Peyer's patch (tissue), 4 donors: Measurements from ENCODE around the gene GSAP. TPM values are rescaled to one million over a fixed set of nuclear protein-coding genes. Genes with fewer than 3 reads are reported as not detected.

Experiments used
- DNase-seq, 3 donors: peaks; one replicate each; pipeline ENCODE4 v3.0.0-alpha.2; 2017 to 2019
- H3K27ac ChIP-seq, 4 donors: fragments of 200-600 bp; sonication (generic); one replicate each; pipeline ENCODE4 v1.5.1; 2016 to 2019
- H3K27me3 ChIP-seq, 2 donors: fragments of 200-600 bp; sonication (generic); one replicate each; pipeline ENCODE4 v1.5.1; 2019
- H3K36me3 ChIP-seq, 3 donors: fragments of 200-600 bp; sonication (generic); one replicate each; pipeline ENCODE4 v1.5.1; 2016 to 2019
- H3K4me1 ChIP-seq, 4 donors: fragments of 200-600 bp; sonication (generic); one replicate each; pipeline ENCODE4 v1.5.1; 2016 to 2019
- H3K4me3 ChIP-seq, 4 donors: fragments of 200-600 bp; sonication (generic); 1 replicate in 3 of 4; 2 replicates in 1 of 4; pipeline ENCODE4 v1.5.1; 2016 to 2019; ENCODE audit warnings: mild to moderate bottlenecking in 1 of 4
- H3K9me3 ChIP-seq, 4 donors: fragments of 200-600 bp; sonication (generic); one replicate each; pipeline ENCODE4 v1.5.1; 2016 to 2019; ENCODE audit warnings: mild to moderate bottlenecking in 1 of 4
- POLR2A ChIP-seq, 2 donors: fragments of 450-650 bp; IDR thresholded peaks; one replicate each; pipeline ENCODE4 v1.5.1; 2017; ENCODE audit warnings: antibody characterized with exemption in 2 of 2, mild to moderate bottlenecking in 2 of 2, moderate library complexity in 2 of 2
- total RNA-seq, 4 donors: library from RNA; depleted of rRNA; stranded (reverse); fragments of >200 nt; gene quantifications; one replicate each; pipeline ENCODE4 v1.1.0, GENCODE V29; 2016
- TF ChIP-seq, protein P1 (sequence below), 6 experiments: fragments of 450-650 bp in 4 of 6; fragments of 200-600 bp in 2 of 6; sonication (generic) in 1 of 6; IDR thresholded peaks; one replicate each; pipeline ENCODE4 v1.5.1; 2017 to 2019; ENCODE audit warnings: antibody characterized with exemption in 6 of 6, mild to moderate bottlenecking in 3 of 6, moderate library complexity in 1 of 6

The GSAP gene
- total RNA-seq, 4 donors from 2014 or later = 6.8 to 70.1 (median 28.7) TPM

DNA sequence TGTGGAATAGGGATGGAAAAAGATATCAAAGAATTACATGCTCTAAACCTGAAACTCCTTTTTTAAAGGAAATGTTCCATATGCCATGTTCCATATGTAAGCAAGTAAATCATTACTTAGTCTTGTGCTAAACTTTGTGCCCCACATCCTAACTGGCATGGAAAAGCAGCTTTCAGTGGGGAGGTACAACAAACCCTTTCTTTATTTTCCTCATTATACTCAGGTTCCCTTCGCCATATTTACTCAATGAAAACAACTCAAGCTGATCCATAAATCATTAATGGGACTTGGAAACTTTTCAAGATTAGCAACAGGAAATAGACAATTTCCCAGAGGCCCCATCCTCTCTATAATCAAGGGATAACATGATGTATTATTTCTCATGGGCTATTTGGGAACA is 56.0 kb downstream of the GSAP start:
- Histone ChIP-seq H3K36me3 (no peaks in the 10 kb centered on the region), H3K27ac (no peak overlapping the region), H3K4me1 (peaks cover 0 to 5% (median 0%) of the 10 kb centered on the region in 4 donors), H3K27me3 (no peaks in the 10 kb centered on the region), H3K4me3 (no peak overlapping the region), H3K9me3 (no peaks in the 10 kb centered on the region)
- no peak for TF ChIP-seq POLR2A (IDR thresholded peaks at IDR 0.05)
- TF ChIP-seq, protein P1, sequence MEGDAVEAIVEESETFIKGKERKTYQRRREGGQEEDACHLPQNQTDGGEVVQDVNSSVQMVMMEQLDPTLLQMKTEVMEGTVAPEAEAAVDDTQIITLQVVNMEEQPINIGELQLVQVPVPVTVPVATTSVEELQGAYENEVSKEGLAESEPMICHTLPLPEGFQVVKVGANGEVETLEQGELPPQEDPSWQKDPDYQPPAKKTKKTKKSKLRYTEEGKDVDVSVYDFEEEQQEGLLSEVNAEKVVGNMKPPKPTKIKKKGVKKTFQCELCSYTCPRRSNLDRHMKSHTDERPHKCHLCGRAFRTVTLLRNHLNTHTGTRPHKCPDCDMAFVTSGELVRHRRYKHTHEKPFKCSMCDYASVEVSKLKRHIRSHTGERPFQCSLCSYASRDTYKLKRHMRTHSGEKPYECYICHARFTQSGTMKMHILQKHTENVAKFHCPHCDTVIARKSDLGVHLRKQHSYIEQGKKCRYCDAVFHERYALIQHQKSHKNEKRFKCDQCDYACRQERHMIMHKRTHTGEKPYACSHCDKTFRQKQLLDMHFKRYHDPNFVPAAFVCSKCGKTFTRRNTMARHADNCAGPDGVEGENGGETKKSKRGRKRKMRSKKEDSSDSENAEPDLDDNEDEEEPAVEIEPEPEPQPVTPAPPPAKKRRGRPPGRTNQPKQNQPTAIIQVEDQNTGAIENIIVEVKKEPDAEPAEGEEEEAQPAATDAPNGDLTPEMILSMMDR (IDR thresholded peaks at IDR 0.05) = no peak
- DNase-seq = no peak

DNA sequence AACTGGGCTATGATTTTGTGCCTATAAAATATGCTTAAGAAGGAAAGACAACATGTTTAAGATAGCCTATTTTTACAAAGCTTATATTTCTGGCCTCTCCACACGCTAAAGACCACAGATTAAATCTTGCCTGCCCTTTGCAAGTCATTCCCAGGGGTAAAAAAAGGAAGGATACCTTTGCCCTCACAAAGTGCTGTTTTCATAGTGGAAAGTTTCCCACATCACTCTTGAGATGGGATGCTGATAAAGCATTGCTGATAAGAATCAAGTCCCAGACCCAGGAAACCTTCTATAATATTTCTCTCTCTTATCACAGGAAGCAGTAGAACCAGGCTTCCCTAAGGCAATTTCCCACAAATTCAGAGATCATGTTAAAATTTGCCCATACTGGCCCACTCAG is 56.5 kb downstream of the GSAP start:
- Histone ChIP-seq H3K9me3 (no peaks in the 10 kb centered on the region), H3K27ac (no peak overlapping the region), H3K27me3 (no peaks in the 10 kb centered on the region), H3K4me1 (peaks cover 0 to 5% (median 0%) of the 10 kb centered on the region in 4 donors), H3K4me3 (no peak overlapping the region), H3K36me3 (no peaks in the 10 kb centered on the region)
- no peak for TF ChIP-seq POLR2A (IDR thresholded peaks at IDR 0.05)
- TF ChIP-seq, protein P1 (IDR thresholded peaks at IDR 0.05) = no peak
- DNase-seq = no peak

DNA sequence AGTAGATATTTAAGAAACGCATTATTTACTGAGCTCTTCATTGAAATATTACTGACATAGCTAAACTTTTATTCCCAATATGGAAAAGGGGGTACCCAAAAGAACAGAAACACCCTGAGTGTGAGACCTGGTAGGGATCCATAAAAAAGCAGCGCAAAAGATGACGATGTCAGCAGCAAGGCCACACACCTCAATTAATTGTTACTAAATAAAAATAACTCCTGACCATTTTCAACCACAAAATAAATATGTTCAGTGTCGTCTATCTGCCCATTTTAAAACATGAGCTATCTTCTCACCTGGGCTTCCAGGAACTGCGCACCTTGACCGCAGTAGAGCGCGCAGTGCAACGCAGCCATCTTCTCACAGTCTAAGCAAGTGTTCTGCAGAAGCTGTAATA is 61.2 kb downstream of the GSAP start:
- H3K27me3 ChIP-seq = no peaks in the 10 kb centered on the region
- H3K9me3 ChIP-seq = no peaks in the 10 kb centered on the region
- DNase-seq = no peak
- peaks cover 0 to 10% (median 6%) of the 10 kb centered on the region in 4 donors for H3K4me1 ChIP-seq
- TF ChIP-seq, protein P1 (IDR thresholded peaks at IDR 0.05) = no peak
- TF ChIP-seq POLR2A (IDR thresholded peaks at IDR 0.05) = no peak
- H3K36me3 ChIP-seq = no peaks in the 10 kb centered on the region
- no peak overlapping the region for H3K27ac ChIP-seq
- H3K4me3 ChIP-seq = no peak overlapping the region

DNA sequence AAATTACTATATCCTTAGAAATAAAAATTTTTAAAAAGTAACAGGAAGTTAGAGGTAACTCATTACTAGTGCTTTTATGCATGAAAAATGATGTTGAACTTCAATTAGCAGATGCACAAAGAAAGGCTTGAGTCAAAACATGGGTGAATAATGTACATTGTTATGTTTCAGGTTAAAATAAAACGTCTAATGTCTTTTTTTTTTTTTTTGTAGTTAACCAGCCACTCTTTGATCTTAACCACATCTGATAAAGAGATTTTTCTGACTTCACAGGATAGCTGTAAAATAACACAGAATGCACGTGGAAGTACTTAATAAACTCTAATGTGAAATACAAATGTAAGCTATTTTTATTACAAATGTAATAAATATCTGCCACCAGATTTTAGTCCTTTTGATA is 61.7 kb downstream of the GSAP start:
- DNase-seq = no peak
- peaks cover 0 to 10% (median 4%) of the 10 kb centered on the region in 4 donors for H3K4me1 ChIP-seq
- no peaks in the 10 kb centered on the region for H3K27me3 ChIP-seq
- TF ChIP-seq, protein P1 (IDR thresholded peaks at IDR 0.05) = no peak
- no peak for TF ChIP-seq POLR2A (IDR thresholded peaks at IDR 0.05)
- H3K4me3 ChIP-seq = no peak overlapping the region
- H3K9me3 ChIP-seq = no peaks in the 10 kb centered on the region
- no peaks in the 10 kb centered on the region for H3K36me3 ChIP-seq
- H3K27ac ChIP-seq = no peak overlapping the region

GRCh38 chr7:77353911-77354310 is 62.2 kb downstream of the GSAP start:
- Histone ChIP-seq H3K4me3 (no peak overlapping the region), H3K27ac (no peak overlapping the region), H3K9me3 (no peaks in the 10 kb centered on the region), H3K4me1 (peaks cover 0 to 10% (median 4%) of the 10 kb centered on the region in 4 donors), H3K36me3 (no peaks in the 10 kb centered on the region), H3K27me3 (no peaks in the 10 kb centered on the region)
- no peak for DNase-seq
- TF ChIP-seq, protein P1 (IDR thresholded peaks at IDR 0.05) = no peak
- no peak for TF ChIP-seq POLR2A (IDR thresholded peaks at IDR 0.05)

DNA sequence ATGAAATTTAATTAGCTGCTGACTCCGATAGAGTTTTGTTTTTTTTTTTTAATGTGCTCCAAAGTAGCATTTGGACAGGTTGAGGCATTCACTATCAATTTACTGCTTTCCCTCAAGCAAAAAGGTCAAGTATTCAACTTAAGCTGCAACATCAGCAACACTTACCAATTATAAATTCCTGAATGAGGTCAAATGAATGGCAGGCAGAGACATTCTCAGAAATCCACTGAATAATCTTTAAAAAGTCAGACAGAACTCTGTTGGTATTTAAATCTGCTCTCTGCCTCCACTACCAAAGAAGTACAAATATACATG is 62.8 kb downstream of the GSAP start:
- TF ChIP-seq, protein P1 (IDR thresholded peaks at IDR 0.05) = no peak
- DNase-seq = no peak
- peaks cover 0 to 10% (median 4%) of the 10 kb centered on the region in 4 donors for H3K4me1 ChIP-seq
- H3K4me3 ChIP-seq = no peak overlapping the region
- H3K9me3 ChIP-seq = no peaks in the 10 kb centered on the region
- no peaks in the 10 kb centered on the region for H3K27me3 ChIP-seq
- no peak overlapping the region for H3K27ac ChIP-seq
- no peaks in the 10 kb centered on the region for H3K36me3 ChIP-seq
